Right renal pelvis (tissue), 4 donors: ENCODE data around the gene QSOX2. TPM values are rescaled to one million over a fixed set of nuclear protein-coding genes. Genes with fewer than 3 reads are reported as not detected.

ENCODE experiments used
- polyA plus RNA-seq, 4 donors: library from polyadenylated mRNA; unstranded; fragments of 120-200 nt; gene quantifications; one replicate each; pipeline ENCODE4 v1.2.1, GENCODE V29; 2013; ENCODE audit not compliant: insufficient read length in 4 of 4

QSOX2 gene
- polyA plus RNA-seq, 4 donors: 16.3 to 17.5 (median 16.6) TPM

Other genes starting within 250 kb of the QSOX2 start
- gene NACC2, start 150.5 kb downstream of the QSOX2 start, polyA plus RNA-seq: 1 to 10 TPM; 8.5 to 9.3 (median 8.9) TPM
- 10 to 100 TPM; 16.7 to 23.5 (median 18.3) TPM for gene TMEM250, start 126.9 kb downstream of the QSOX2 start, polyA plus RNA-seq
- gene LHX3, start 40.7 kb downstream of the QSOX2 start, polyA plus RNA-seq: not detected
- 1 to 10 TPM; 1.8 to 3.3 (median 2.2) TPM for gene CCDC187, start 58.3 kb upstream of the QSOX2 start, polyA plus RNA-seq
- gene GPSM1, start 81.7 kb upstream of the QSOX2 start, polyA plus RNA-seq: 10 to 100 TPM; 30.6 to 42.3 (median 32.0) TPM
- 10 to 100 TPM in 1 of 4 donors, 1 to 10 TPM in 3; 5.6 to 13.9 (median 8.0) TPM for gene DNLZ, start 117.9 kb upstream of the QSOX2 start, polyA plus RNA-seq
- 1 to 10 TPM; 1.6 to 2.7 (median 2.3) TPM for gene CARD9, start 127.9 kb upstream of the QSOX2 start, polyA plus RNA-seq
- 10 to 100 TPM; 10.6 to 12.9 (median 10.8) TPM for gene SNAPC4, start 154.4 kb upstream of the QSOX2 start, polyA plus RNA-seq
- 10 to 100 TPM; 43.2 to 52.0 (median 47.3) TPM for gene ENTR1, start 164.8 kb upstream of the QSOX2 start, polyA plus RNA-seq
- gene PMPCA, start 164.8 kb upstream of the QSOX2 start, polyA plus RNA-seq: 10 to 100 TPM; 56.5 to 66.0 (median 62.6) TPM
- 10 to 100 TPM; 12.8 to 18.1 (median 13.8) TPM for gene INPP5E, start 194.0 kb upstream of the QSOX2 start, polyA plus RNA-seq
- gene SEC16A, start 237.2 kb upstream of the QSOX2 start, polyA plus RNA-seq: 10 to 100 TPM; 55.1 to 68.6 (median 62.3) TPM